H1 (cell line): ENCODE results near the gene ADCY1. TPM values are rescaled to one million over a fixed set of nuclear protein-coding genes. Genes with fewer than 3 reads are reported as not detected.

Experiments
- CTCF ChIA-PET: fragments of 300-600 bp; sonication (Branson Sonifier 250); formaldehyde crosslinking; loops from one replicate; lab custom pipeline; 2021; ENCODE audit not compliant: partially characterized antibody; lab: Charles Lee
- POLR2A ChIA-PET: fragments of 300-600 bp; sonication (Branson Sonifier 250); formaldehyde crosslinking; loops from one replicate; lab custom pipeline; 2021; ENCODE audit warnings: inconsistent platforms; ENCODE audit not compliant: partially characterized antibody; lab: Charles Lee
- DNase-seq, 2 experiments: peaks; one replicate each; pipeline versions ENCODE4 v3.0.0 to v3.0.0-alpha.2; 2010 to 2022; ENCODE audit warnings: low spot score in 2 of 2, low read depth in 1 of 2, mixed read lengths in 1 of 2
- FAIRE-seq: peaks from 2 replicates; lab custom pipeline; 2011; peaks lifted over from hg19 to GRCh38; lab: Jason Lieb, UNC
- H2AFZ ChIP-seq: 2 replicates; pipeline ENCODE4 v1.8.1; 2012; ENCODE audit warnings: low read length, inconsistent platforms
- H2AK5ac ChIP-seq: 2 replicates; pipeline ENCODE4 v1.6.1; 2013; ENCODE audit warnings: low read depth, low read length
- H2BK120ac ChIP-seq: replicated peaks from 2 replicates; pipeline ENCODE3; 2013; ENCODE audit warnings: low read depth, low read length, inconsistent platforms
- H2BK12ac ChIP-seq: 2 replicates; pipeline ENCODE4 v1.6.1; 2013; ENCODE audit warnings: low read depth, low read length
- H2BK15ac ChIP-seq: 2 replicates; pipeline ENCODE4 v1.6.1; 2013; ENCODE audit warnings: low read length
- H2BK20ac ChIP-seq: 2 replicates; pipeline ENCODE4 v1.6.1; 2013; ENCODE audit warnings: low read length
- H2BK5ac ChIP-seq: 2 replicates; pipeline ENCODE4 v1.6.1; 2013; ENCODE audit warnings: low read depth, low read length
- H3K14ac ChIP-seq: 2 replicates; pipeline ENCODE4 v1.6.1; 2013; ENCODE audit warnings: inconsistent platforms; ENCODE audit not compliant: insufficient read length
- H3K18ac ChIP-seq: 2 replicates; pipeline ENCODE4 v1.6.1; 2013; ENCODE audit warnings: low read length; ENCODE audit errors: extremely low read depth
- H3K23ac ChIP-seq: 2 replicates; pipeline ENCODE4 v1.6.1; 2013; ENCODE audit warnings: inconsistent platforms; ENCODE audit not compliant: insufficient read length
- H3K23me2 ChIP-seq: 2 replicates; pipeline ENCODE4 v1.6.1; 2013; ENCODE audit warnings: low read depth, low read length
- H3K27ac ChIP-seq: 2 replicates; pipeline ENCODE4 v1.6.1; 2011; ENCODE audit warnings: low read depth, low read length, inconsistent platforms
- H3K27me3 ChIP-seq, 4 experiments: replicated peaks in 1 of 4; 1 replicate in 1 of 4; 2 replicates in 3 of 4; pipeline versions ENCODE4 v1.6.1 to v1.8.1; 2011 to 2013; ENCODE audit warnings: low read length in 3 of 4, mild to moderate bottlenecking in 3 of 4, inconsistent platforms in 2 of 4, mixed read lengths in 2 of 4, moderate library complexity in 1 of 4; ENCODE audit not compliant: control insufficient read depth in 3 of 4, insufficient read depth in 3 of 4; ENCODE audit errors: extremely low read depth in 1 of 4
- H3K36me3 ChIP-seq, 4 experiments: 2 replicates each; pipeline versions ENCODE4 v1.6.1 to v1.8.1; 2011 to 2013; ENCODE audit warnings: mild to moderate bottlenecking in 4 of 4, low read length in 3 of 4, moderate library complexity in 2 of 4, control low read depth in 1 of 4, inconsistent platforms in 1 of 4; ENCODE audit not compliant: insufficient read depth in 4 of 4, control insufficient read depth in 2 of 4
- H3K4ac ChIP-seq: replicated peaks from 2 replicates; pipeline ENCODE3; 2013; ENCODE audit warnings: low read length, low read depth, mixed read lengths, inconsistent platforms; ENCODE audit not compliant: insufficient read length
- H3K4me1 ChIP-seq, 4 experiments: replicated peaks in 1 of 4; 1 replicate in 1 of 4; 2 replicates in 3 of 4; pipeline versions ENCODE4 v1.6.1 to v1.8.1; 2011 to 2013; ENCODE audit warnings: low read length in 3 of 4, inconsistent platforms in 2 of 4, mixed read lengths in 1 of 4; ENCODE audit not compliant: insufficient read depth in 4 of 4, control insufficient read depth in 3 of 4
- H3K4me2 ChIP-seq, 2 experiments: 2 replicates each; pipeline versions ENCODE4 v1.6.1 to v1.8.1; 2011 to 2013; ENCODE audit warnings: low read depth in 2 of 2, low read length in 2 of 2, control low read depth in 1 of 2, inconsistent platforms in 1 of 2, mild to moderate bottlenecking in 1 of 2; ENCODE audit not compliant: insufficient read depth in 1 of 2
- H3K4me3 ChIP-seq, 4 experiments: fragments of 200-600, 300-600 bp in 1 of 4; sonication (generic), shearing (Covaris generic), sonication (Bioruptor Twin) in 1 of 4; 2 replicates each; pipeline versions ENCODE4 v1.5.1 to v1.8.1; 2011 to 2016; ENCODE audit warnings: low read length in 4 of 4, low read depth in 3 of 4, control low read depth in 2 of 4, inconsistent platforms in 2 of 4, mild to moderate bottlenecking in 2 of 4, mixed read lengths in 1 of 4, moderate library complexity in 1 of 4; ENCODE audit not compliant: insufficient read depth in 2 of 4; ENCODE audit errors: extremely low read depth in 1 of 4
- H3K56ac ChIP-seq: replicated peaks from 2 replicates; pipeline ENCODE3; 2013; ENCODE audit warnings: low read depth, mild to moderate bottlenecking, mixed read lengths, low read length, inconsistent platforms; ENCODE audit not compliant: insufficient read length
- H3K79me1 ChIP-seq: 2 replicates; pipeline ENCODE4 v1.6.1; 2013; ENCODE audit warnings: low read depth, low read length, control low read depth
- H3K79me2 ChIP-seq, 2 experiments: 2 replicates each; pipeline versions ENCODE4 v1.6.1 to v1.8.1; 2012 to 2013; ENCODE audit warnings: low read length in 2 of 2, mild to moderate bottlenecking in 2 of 2, inconsistent platforms in 1 of 2; ENCODE audit not compliant: insufficient read depth in 2 of 2, control insufficient read depth in 1 of 2
- H3K9ac ChIP-seq, 4 experiments: replicated peaks in 1 of 4; 1 replicate in 1 of 4; 2 replicates in 3 of 4; pipeline versions ENCODE4 v1.6.1 to v1.8.1; 2011 to 2013; ENCODE audit warnings: low read depth in 3 of 4, low read length in 3 of 4, control low read depth in 2 of 4, mild to moderate bottlenecking in 2 of 4, moderate library complexity in 2 of 4, inconsistent platforms in 1 of 4; ENCODE audit errors: extremely low read depth in 1 of 4
- H3K9me3 ChIP-seq, 2 experiments: 2 replicates each; pipeline versions ENCODE4 v1.6.1 to v1.8.1; 2012 to 2013; ENCODE audit warnings: mild to moderate bottlenecking in 2 of 2, moderate library complexity in 2 of 2, control low read depth in 1 of 2, inconsistent platforms in 1 of 2, low read depth in 1 of 2, low read length in 1 of 2, mixed read lengths in 1 of 2; ENCODE audit not compliant: insufficient read depth in 2 of 2
- H4K20me1 ChIP-seq, 2 experiments: replicated peaks in 1 of 2; 2 replicates each; pipeline versions ENCODE3 to v1.8.1; 2011 to 2013; ENCODE audit warnings: inconsistent platforms in 2 of 2, low read length in 2 of 2, mild to moderate bottlenecking in 1 of 2; ENCODE audit not compliant: insufficient read depth in 2 of 2, control insufficient read depth in 1 of 2
- H4K5ac ChIP-seq: 2 replicates; pipeline ENCODE4 v1.6.1; 2013; ENCODE audit warnings: low read length, low read depth, mixed read lengths, inconsistent platforms; ENCODE audit not compliant: insufficient read length
- H4K8ac ChIP-seq: 2 replicates; pipeline ENCODE4 v1.8.0; 2013; ENCODE audit warnings: mild to moderate bottlenecking, moderate library complexity, low read length, inconsistent platforms; ENCODE audit not compliant: insufficient read depth; ENCODE audit errors: extremely low read depth
- H4K91ac ChIP-seq: replicated peaks from 2 replicates; pipeline ENCODE3; 2013; ENCODE audit warnings: low read length, mixed read lengths, inconsistent platforms; ENCODE audit not compliant: insufficient read length
- CHD1 ChIP-seq: IDR thresholded peaks from 2 replicates; pipeline ENCODE4 v1.6.1; 2012; ENCODE audit warnings: low read depth, low read length, improper control_type of control experiment
- EZH2 ChIP-seq: fragments of 200-600 bp; sonication (generic); IDR thresholded peaks from 2 replicates; pipeline ENCODE4 v1.7.1; 2012; ENCODE audit warnings: low read depth, mild to moderate bottlenecking, moderate library complexity, low read length, inconsistent platforms; ENCODE audit not compliant: severe bottlenecking
- TEAD4 ChIP-seq: IDR thresholded peaks from 2 replicates; pipeline ENCODE4 v1.6.1; 2012; ENCODE audit warnings: low read depth, low read length, inconsistent platforms, mixed read lengths
- USF2 ChIP-seq: IDR thresholded peaks from 2 replicates; pipeline ENCODE4 v1.6.1; 2011; ENCODE audit warnings: low read length, improper control_type of control experiment
- YY1 ChIP-seq: IDR thresholded peaks from 2 replicates; pipeline ENCODE4 v1.6.1; 2011; ENCODE audit warnings: low read depth, mild to moderate bottlenecking, low read length
- WGBS, 2 experiments: shearing (Covaris generic) in 1 of 2; methylation state at CpG; one replicate each; pipeline versions ENCODE4 v1.1.6 to v1.1.7; 2013 to 2015; ENCODE audit warnings: low lambda C conversion rate in 2 of 2, mixed read lengths in 2 of 2, inconsistent platforms in 1 of 2, low coverage in 1 of 2, missing lambda C conversion rate in 1 of 2; ENCODE audit not compliant: insufficient replicate concordance in 2 of 2, insufficient coverage in 1 of 2, insufficient read length in 1 of 2; ENCODE audit errors: extremely low coverage in 1 of 2, missing lambda C conversion rate in 1 of 2; 5-methylcytosine and 5-hydroxymethylcytosine counted together
- polyA plus RNA-seq, 7 experiments: library from polyadenylated mRNA; depleted of rRNA in 3 of 7; stranded (reverse) in 5 of 7; unstranded in 2 of 7; fragments of >200 nt in 5 of 7; fragments of 200-250 nt in 2 of 7; gene quantifications; 1 replicate in 5 of 7; 2 replicates in 1 of 7; 4 replicates in 1 of 7; pipeline versions ENCODE4 v1.2.1 to v1.2.3, GENCODE V29; 2011 to 2013; ENCODE audit warnings: missing spikeins in 2 of 7, mixed read lengths in 2 of 7
- total RNA-seq: library from RNA; stranded (reverse); fragmentation: NEBNext Ultra II Directional; extraction: Animal tissue kit (Norgen Biotek cat#: 25700); gene quantifications from 2 replicates; pipeline ENCODE4 v1.2.1, GENCODE V29; 2021

The ADCY1 gene
- total and polyA plus RNA-seq, 2 of the 8 experiments (the other 6 are each of a cell fraction or from before 2014, with no cell fraction given), result 7.9 to 26.9 TPM

GRCh38 chr7:45586542-45587520 lies 12.7 kb downstream of the ADCY1 start:
- no peak for DNase-seq
- no peak overlapping the region for H2BK20ac ChIP-seq

More at GRCh38 chr7:45586542-45587520, 12.7 kb downstream of the ADCY1 start:
- Histone ChIP-seq H3K36me3 (no peaks in the 10 kb centered on the region), H2AK5ac (no peak overlapping the region), H3K79me2 (peaks cover 0 to 52% of the 10 kb centered on the region in 2 experiments; a peak in 2 of 4 replicates), H4K91ac (no peak overlapping the region), H3K23me2 (peaks cover under 1% of the 10 kb centered on the region; the same call in 1 of the 2 replicates), H3K4ac (no peak overlapping the region), H2BK5ac (no peak overlapping the region), H3K18ac (no peak overlapping the region), H3K9ac (no peak overlapping the region), H4K5ac (no peak overlapping the region), H4K20me1 (peaks cover 0 to 16% of the 10 kb centered on the region in 2 experiments), H3K23ac (no peak overlapping the region), H2BK15ac (no peak overlapping the region), H4K8ac (no peak overlapping the region), H3K4me2 (no peak overlapping the region), H2BK120ac (no peak overlapping the region), H3K9me3 (no peaks in the 10 kb centered on the region), H3K27me3 (no peaks in the 10 kb centered on the region), H3K27ac (no peak overlapping the region), H3K4me3 (no peak overlapping the region), H3K79me1 (peaks cover 25% of the 10 kb centered on the region), H3K14ac (no peak overlapping the region), H3K56ac (no peak overlapping the region), H3K4me1 (peaks cover 8 to 22% (median 17%) of the 10 kb centered on the region in 4 experiments), H2AFZ (no peak overlapping the region), H2BK12ac (no peak overlapping the region)
- ChIA-PET CTCF (interaction anchor here (0.8 to 1.1 kb wide), 4 partner anchors 68 to 408 kb away, joined by 3 read pairs; no protein-coding TSS in a partner anchor), POLR2A (interaction anchor here (0.9 kb wide), 1 partner anchor 11 kb away, joined by 3 read pairs; no protein-coding TSS in a partner anchor)
- TF ChIP-seq USF2 (no peak), EZH2 (no peak), TEAD4 (no peak), CHD1 (no peak), YY1 (no peak)
- WGBS, 2 experiments, result 86% methylated on average over 12 of the region's 12 CpGs; no CpG with 5 or more reads in 1 of the 2 experiments
- FAIRE-seq, result no peak
